ENCODE measurements around the gene KLF7. TPM values are rescaled to one million over a fixed set of nuclear protein-coding genes. Genes with fewer than 3 reads are reported as not detected.

KLF7 gene
- total RNA-seq, 1 experiment from 2014 or later, result 17.1 TPM

DNA sequence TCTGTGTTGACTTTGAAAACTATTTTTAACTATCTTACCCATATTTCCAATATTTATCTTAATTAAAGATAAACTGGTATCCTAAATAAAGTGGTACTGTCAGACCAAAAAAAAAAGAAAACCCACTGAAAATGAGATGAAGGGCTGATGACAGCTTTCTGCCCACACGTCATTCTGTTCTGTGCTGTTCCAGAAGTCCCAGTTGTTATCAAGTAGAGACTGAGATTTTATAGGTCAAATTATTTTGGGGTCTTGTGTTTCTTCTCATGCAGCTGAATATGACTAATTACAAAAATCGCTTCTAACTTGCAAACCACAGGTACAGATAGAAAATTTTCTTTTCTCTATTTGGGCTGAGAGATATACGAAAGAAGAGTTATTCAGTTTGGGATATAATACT lies 48.7 kb upstream of the KLF7 start:
- Histone ChIP-seq H3K27me3 (ENCODE audit: control insufficient read depth, insufficient read depth, low read length) (no peaks in the 10 kb centered on the region; the same call in 1 of the 2 replicates), H3K27ac (ENCODE audit: low read length) (no peak overlapping the region), H3K4me3 (ENCODE audit: low read depth in 2 of 2, low read length in 2 of 2) (no peak overlapping the region), H3K36me3 (ENCODE audit: control insufficient read depth, insufficient read depth, low read length) (no peaks in the 10 kb centered on the region), H3K4me1 (ENCODE audit: control insufficient read depth, insufficient read depth, low read length) (no peaks in the 10 kb centered on the region), H3K9me3 (ENCODE audit: control insufficient read depth, insufficient read depth, low read depth, low read length) (no peaks in the 10 kb centered on the region)
- ATAC-seq (no peak), DNase-seq (ENCODE audit: low read depth, low spot score) (no peak)
- intact Hi-C loops (cut with micrococcal nuclease; ENCODE audit: unreplicated experiment) (no loop called here), in situ Hi-C loops (cut with HindIII; ENCODE audit: low pct_unique_long_range_greater_than_20kb, low sequenced_read_pairs) (no loop called here)
- BruUV-seq (replicated peaks), result no TSS peak
- TF ChIP-seq TCF7L2 (IDR thresholded peaks at IDR 0.05; ENCODE audit: low read depth, low read length) (no peak), SIN3A (IDR thresholded peaks at IDR 0.05; ENCODE audit: borderline replicate concordance, insufficient read depth, low read depth, low read length) (no peak), POLR2AphosphoS5 (IDR thresholded peaks at IDR 0.05; ENCODE audit: low read depth, low read length) (no peak)
- TF ChIP-seq, protein P1, sequence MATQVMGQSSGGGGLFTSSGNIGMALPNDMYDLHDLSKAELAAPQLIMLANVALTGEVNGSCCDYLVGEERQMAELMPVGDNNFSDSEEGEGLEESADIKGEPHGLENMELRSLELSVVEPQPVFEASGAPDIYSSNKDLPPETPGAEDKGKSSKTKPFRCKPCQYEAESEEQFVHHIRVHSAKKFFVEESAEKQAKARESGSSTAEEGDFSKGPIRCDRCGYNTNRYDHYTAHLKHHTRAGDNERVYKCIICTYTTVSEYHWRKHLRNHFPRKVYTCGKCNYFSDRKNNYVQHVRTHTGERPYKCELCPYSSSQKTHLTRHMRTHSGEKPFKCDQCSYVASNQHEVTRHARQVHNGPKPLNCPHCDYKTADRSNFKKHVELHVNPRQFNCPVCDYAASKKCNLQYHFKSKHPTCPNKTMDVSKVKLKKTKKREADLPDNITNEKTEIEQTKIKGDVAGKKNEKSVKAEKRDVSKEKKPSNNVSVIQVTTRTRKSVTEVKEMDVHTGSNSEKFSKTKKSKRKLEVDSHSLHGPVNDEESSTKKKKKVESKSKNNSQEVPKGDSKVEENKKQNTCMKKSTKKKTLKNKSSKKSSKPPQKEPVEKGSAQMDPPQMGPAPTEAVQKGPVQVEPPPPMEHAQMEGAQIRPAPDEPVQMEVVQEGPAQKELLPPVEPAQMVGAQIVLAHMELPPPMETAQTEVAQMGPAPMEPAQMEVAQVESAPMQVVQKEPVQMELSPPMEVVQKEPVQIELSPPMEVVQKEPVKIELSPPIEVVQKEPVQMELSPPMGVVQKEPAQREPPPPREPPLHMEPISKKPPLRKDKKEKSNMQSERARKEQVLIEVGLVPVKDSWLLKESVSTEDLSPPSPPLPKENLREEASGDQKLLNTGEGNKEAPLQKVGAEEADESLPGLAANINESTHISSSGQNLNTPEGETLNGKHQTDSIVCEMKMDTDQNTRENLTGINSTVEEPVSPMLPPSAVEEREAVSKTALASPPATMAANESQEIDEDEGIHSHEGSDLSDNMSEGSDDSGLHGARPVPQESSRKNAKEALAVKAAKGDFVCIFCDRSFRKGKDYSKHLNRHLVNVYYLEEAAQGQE (IDR thresholded peaks at IDR 0.05; ENCODE audit: insufficient read depth in 1 of 2, low read depth in 2 of 2, low read length in 1 of 2), result no peak
- TF ChIP-seq, protein P2, sequence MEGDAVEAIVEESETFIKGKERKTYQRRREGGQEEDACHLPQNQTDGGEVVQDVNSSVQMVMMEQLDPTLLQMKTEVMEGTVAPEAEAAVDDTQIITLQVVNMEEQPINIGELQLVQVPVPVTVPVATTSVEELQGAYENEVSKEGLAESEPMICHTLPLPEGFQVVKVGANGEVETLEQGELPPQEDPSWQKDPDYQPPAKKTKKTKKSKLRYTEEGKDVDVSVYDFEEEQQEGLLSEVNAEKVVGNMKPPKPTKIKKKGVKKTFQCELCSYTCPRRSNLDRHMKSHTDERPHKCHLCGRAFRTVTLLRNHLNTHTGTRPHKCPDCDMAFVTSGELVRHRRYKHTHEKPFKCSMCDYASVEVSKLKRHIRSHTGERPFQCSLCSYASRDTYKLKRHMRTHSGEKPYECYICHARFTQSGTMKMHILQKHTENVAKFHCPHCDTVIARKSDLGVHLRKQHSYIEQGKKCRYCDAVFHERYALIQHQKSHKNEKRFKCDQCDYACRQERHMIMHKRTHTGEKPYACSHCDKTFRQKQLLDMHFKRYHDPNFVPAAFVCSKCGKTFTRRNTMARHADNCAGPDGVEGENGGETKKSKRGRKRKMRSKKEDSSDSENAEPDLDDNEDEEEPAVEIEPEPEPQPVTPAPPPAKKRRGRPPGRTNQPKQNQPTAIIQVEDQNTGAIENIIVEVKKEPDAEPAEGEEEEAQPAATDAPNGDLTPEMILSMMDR (IDR thresholded peaks at IDR 0.05), result no peak
- CTCF ChIA-PET, result no interaction called here
- POLR2A ChIA-PET, result no interaction called here

DNA sequence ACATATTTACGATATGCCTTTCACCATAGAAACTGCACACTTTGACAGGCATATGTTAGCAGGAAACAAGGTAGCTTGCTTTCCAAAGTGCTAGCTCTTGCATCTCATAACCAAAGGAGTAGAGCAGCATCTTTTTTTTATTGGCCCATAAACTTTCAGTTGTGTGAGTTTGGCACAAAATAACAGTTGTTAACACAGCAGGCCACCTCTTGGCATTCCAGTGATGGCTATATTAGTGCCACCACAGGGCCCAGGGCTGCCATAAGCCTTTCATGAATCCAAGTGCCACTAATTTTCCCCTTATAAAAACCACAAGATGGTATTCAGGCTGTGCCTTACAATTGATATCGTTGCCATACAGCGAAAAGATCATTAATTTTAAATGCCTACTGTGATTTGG lies 40.3 kb upstream of the KLF7 start:
- Histone ChIP-seq H3K36me3 (ENCODE audit: control insufficient read depth, insufficient read depth, low read length) (no peaks in the 10 kb centered on the region), H3K4me3 (ENCODE audit: low read depth in 2 of 2, low read length in 2 of 2) (no peak overlapping the region), H3K9me3 (ENCODE audit: control insufficient read depth, insufficient read depth, low read depth, low read length) (no peaks in the 10 kb centered on the region), H3K4me1 (ENCODE audit: control insufficient read depth, insufficient read depth, low read length) (no peaks in the 10 kb centered on the region), H3K27me3 (ENCODE audit: control insufficient read depth, insufficient read depth, low read length) (no peaks in the 10 kb centered on the region), H3K27ac (ENCODE audit: low read length) (no peak overlapping the region)
- POLR2A ChIA-PET, result no interaction called here
- intact Hi-C loops (cut with micrococcal nuclease; ENCODE audit: unreplicated experiment), result no loop called here
- DNase-seq (ENCODE audit: low read depth, low spot score), result no peak
- no TSS peak for BruUV-seq (replicated peaks)
- no peak for ATAC-seq
- CTCF ChIA-PET, result no interaction called here
- in situ Hi-C loops (cut with HindIII; ENCODE audit: low pct_unique_long_range_greater_than_20kb, low sequenced_read_pairs), result no loop called here
- TF ChIP-seq, protein P2 (IDR thresholded peaks at IDR 0.05), result no peak
- TF ChIP-seq POLR2AphosphoS5 (IDR thresholded peaks at IDR 0.05; ENCODE audit: low read depth, low read length), result no peak
- no peak for TF ChIP-seq SIN3A (IDR thresholded peaks at IDR 0.05; ENCODE audit: borderline replicate concordance, insufficient read depth, low read depth, low read length)
- peak; percentile 54; the same call in 1 of the 2 replicates for TF ChIP-seq TCF7L2 (IDR thresholded peaks at IDR 0.05; ENCODE audit: low read depth, low read length)
- TF ChIP-seq, protein P1 (IDR thresholded peaks at IDR 0.05; ENCODE audit: insufficient read depth in 1 of 2, low read depth in 2 of 2, low read length in 1 of 2), result no peak
